Astrocyte of the cerebellum (primary cell): Measurements from ENCODE around the gene SERTAD4.

Source experiments
- DNase-seq: peaks from one replicate; pipeline ENCODE4 v3.0.0-alpha.2; 2011; ENCODE audit warnings: low read depth
- H3K4me3 ChIP-seq: 2 replicates; pipeline ENCODE4 v1.5.1; 2011; ENCODE audit warnings: mild to moderate bottlenecking, low read depth, low read length, moderate library complexity
- CTCF ChIP-seq: IDR thresholded peaks from 2 replicates; pipeline ENCODE4 v1.5.1; 2012; ENCODE audit warnings: low read length, low read depth, moderate library complexity, mild to moderate bottlenecking; ENCODE audit errors: missing control alignments
- in situ Hi-C: cut with HindIII; loops from 2 replicates; pipeline ENCODE4 v1.10.0; 2017; ENCODE audit warnings: low sequenced_read_pairs

Gene SERTAD4

GRCh38 chr1:210237479-210237878 lies 4.9 kb downstream of the SERTAD4 start:
- no peak for TF ChIP-seq CTCF
- in situ Hi-C loops, result no loop called here
- peak overlapping the region; percentile 20 for H3K4me3 ChIP-seq
- DNase-seq, result no peak

GRCh38 chr1:210237981-210238380 lies 5.4 kb downstream of the SERTAD4 start:
- TF ChIP-seq CTCF, result no peak
- in situ Hi-C loops, result no loop called here
- peak overlapping the region; percentile 20 for H3K4me3 ChIP-seq
- no peak for DNase-seq

GRCh38 chr1:210239349-210240111 lies 6.9 kb downstream of the SERTAD4 start:
- peak; percentile 74 for TF ChIP-seq CTCF
- in situ Hi-C loops, result no loop called here
- no peak overlapping the region for H3K4me3 ChIP-seq
- DNase-seq, result peak; percentile 82

- TF ChIP-seq CTCF, result no peak
- in situ Hi-C loops, result no loop called here
- H3K4me3 ChIP-seq, result no peak overlapping the region
- no peak for DNase-seq
Observed at GRCh38 chr1:210241121-210241520, 8.5 kb downstream of the SERTAD4 start.

GRCh38 chr1:210244746-210245367 lies 12.3 kb downstream of the SERTAD4 start:
- H3K4me3 ChIP-seq, result no peak overlapping the region
- no peak for DNase-seq
- in situ Hi-C loops, result loop anchor here (5.0 kb wide), 1 partner anchor 37 kb away; no protein-coding TSS in a partner anchor
- TF ChIP-seq CTCF, result no peak

GRCh38 chr1:210246447-210246846 lies 13.9 kb downstream of the SERTAD4 start:
- DNase-seq, result no peak
- TF ChIP-seq CTCF, result no peak
- no peak overlapping the region for H3K4me3 ChIP-seq
- in situ Hi-C loops, result loop anchor here (5.0 kb wide), 1 partner anchor 36 kb away; no protein-coding TSS in a partner anchor
